HepG2 (cell line): ENCODE results near the gene WDR27. TPM values are rescaled to one million over a fixed set of nuclear protein-coding genes. Genes with fewer than 3 reads are reported as not detected.
A peak's percentile ranks its signal among the peaks of the same experiment; 100 is the strongest.
"Not testable (repeated sequence)": the region's sequence is repeated elsewhere in the genome, so short reads cannot be mapped to it uniquely, and the experiment has no call there.

Experiments
- ATAC-seq: fragments of 200-7000 bp; cut with Tn5 transposase; 3 replicates; pipeline ENCODE4 v1.9.1; 2020; ENCODE audit warnings: mild to moderate bottlenecking, moderate library complexity
- BruUV-seq: library from RNA; stranded (reverse); fragments of 400-500 nt; replicated peaks from 2 replicates; lab custom pipeline; 2021; lab: Mats Ljungman, UMichigan
- CTCF ChIA-PET: fragments of 300-600 bp; formaldehyde crosslinking; extraction: SDS; loops from one replicate; lab custom pipeline; 2021; ENCODE audit warnings: low total read pairs, inconsistent platforms, low intra/inter-chr PET ratio; lab: Yijun Ruan, JAX
- POLR2A ChIA-PET: fragments of 350-600 bp; sonication (Branson Sonifier 250); formaldehyde crosslinking; loops from one replicate; lab custom pipeline; 2020; ENCODE audit warnings: antibody characterized with exemption, inconsistent platforms; lab: Yijun Ruan, JAX
- DNase-seq: peaks from one replicate; pipeline ENCODE4 v3.0.0-alpha.2; 2015; ENCODE audit warnings: low spot score
- FAIRE-seq: peaks from 3 replicates; lab custom pipeline; 2011; peaks lifted over from hg19 to GRCh38; lab: Jason Lieb, UNC
- H2AFZ ChIP-seq: one replicate; pipeline ENCODE4 v1.6.1; 2011; ENCODE audit warnings: low read length, inconsistent platforms
- H3K27ac ChIP-seq: fragments of 300-600 bp; 3 replicates; pipeline ENCODE4 v1.8.0; 2011; ENCODE audit warnings: mixed run types, mild to moderate bottlenecking, mixed read lengths, low read length, inconsistent platforms; ENCODE audit not compliant: insufficient read depth; ENCODE audit errors: extremely low read length
- H3K27me3 ChIP-seq, 2 experiments: fragments of 200-600 bp in 1 of 2; 2 replicates in 1 of 2; 3 replicates in 1 of 2; pipeline versions ENCODE4 v1.6.0 to v1.8.0; 2011; ENCODE audit warnings: low read length in 2 of 2, mild to moderate bottlenecking in 2 of 2, moderate library complexity in 2 of 2, inconsistent platforms in 1 of 2; ENCODE audit not compliant: insufficient read depth in 2 of 2, control insufficient read depth in 1 of 2
- H3K36me3 ChIP-seq, 2 experiments: fragments of 200-600 bp in 1 of 2; replicated peaks in 1 of 2; 2 replicates in 1 of 2; 3 replicates in 1 of 2; pipeline versions ENCODE4 v1.5.1 to v1.8.0; 2011; ENCODE audit warnings: low read length in 2 of 2, inconsistent platforms in 1 of 2; ENCODE audit not compliant: insufficient read depth in 2 of 2, control insufficient read depth in 1 of 2
- H3K4me1 ChIP-seq: 2 replicates; pipeline ENCODE4 v1.5.1; 2012; ENCODE audit warnings: low read length, inconsistent platforms; ENCODE audit not compliant: insufficient read depth
- H3K4me2 ChIP-seq: 2 replicates; pipeline ENCODE4 v1.6.0; 2011; ENCODE audit warnings: low read depth, low read length, inconsistent platforms
- H3K4me3 ChIP-seq, 3 experiments: fragments of 200-600 bp in 1 of 3; sonication (generic), shearing (Covaris generic) in 1 of 3; replicated peaks in 1 of 3; 2 replicates each; pipeline ENCODE4 v1.5.1; 2011 to 2016; ENCODE audit warnings: low read length in 3 of 3, inconsistent platforms in 2 of 3, low read depth in 2 of 3, mild to moderate bottlenecking in 2 of 3, control low read depth in 1 of 3, mixed read lengths in 1 of 3; ENCODE audit not compliant: insufficient read depth in 1 of 3
- H3K79me2 ChIP-seq: one replicate; pipeline ENCODE4 v1.6.1; 2011; ENCODE audit warnings: low read length, inconsistent platforms; ENCODE audit not compliant: insufficient read depth
- H3K9ac ChIP-seq: 2 replicates; pipeline ENCODE4 v1.6.0; 2011; ENCODE audit warnings: mild to moderate bottlenecking, low read depth, low read length, inconsistent platforms; ENCODE audit not compliant: insufficient read depth
- H3K9me3 ChIP-seq: 2 replicates; pipeline ENCODE4 v1.5.1; 2012; ENCODE audit warnings: mild to moderate bottlenecking, low read length
- H4K20me1 ChIP-seq: 2 replicates; pipeline ENCODE4 v1.6.0; 2011; ENCODE audit warnings: inconsistent platforms, mild to moderate bottlenecking, low read length, moderate library complexity; ENCODE audit not compliant: insufficient read depth
- CEBPG ChIP-seq: IDR thresholded peaks from 2 replicates; pipeline ENCODE4 v1.6.1; 2016
- GATAD2A ChIP-seq: IDR thresholded peaks from 2 replicates; pipeline ENCODE4 v1.6.1; 2016
- HNF4A ChIP-seq: sonication (generic); formaldehyde crosslinking; IDR thresholded peaks from 2 replicates; pipeline ENCODE4 v1.4.0; 2020; ENCODE audit warnings: missing genetic modification reagents
- KDM3A ChIP-seq: IDR thresholded peaks from 2 replicates; pipeline ENCODE4 v1.6.1; 2018; ENCODE audit warnings: low read depth, missing compliant biosample characterization
- KDM5B ChIP-seq: sonication (generic); formaldehyde crosslinking; IDR thresholded peaks from 2 replicates; pipeline ENCODE4 v1.4.0; 2020; ENCODE audit warnings: missing genetic modification reagents, mild to moderate bottlenecking, borderline replicate concordance
- NR2C2 ChIP-seq: sonication (generic); formaldehyde crosslinking; IDR thresholded peaks from 2 replicates; pipeline ENCODE4 v1.4.0; 2020; ENCODE audit warnings: missing genetic modification reagents, mild to moderate bottlenecking, moderate library complexity, borderline replicate concordance
- PHF5A ChIP-seq: IDR thresholded peaks from one replicate; pipeline ENCODE4 v1.6.1; 2018; ENCODE audit warnings: low read depth, missing genetic modification reagents; ENCODE audit not compliant: unreplicated experiment
- POGK ChIP-seq: sonication (generic); formaldehyde crosslinking; conservative IDR thresholded peaks from 2 replicates; pipeline ENCODE4 v1.8.0; 2022; ENCODE audit warnings: mild to moderate bottlenecking, moderate library complexity, missing genetic modification reagents
- ZFAT ChIP-seq: sonication (generic); formaldehyde crosslinking; conservative IDR thresholded peaks from 2 replicates; pipeline ENCODE4 v1.8.1; 2023; ENCODE audit warnings: missing genetic modification reagents, inconsistent platforms
- ZMYM4 ChIP-seq: sonication (generic); formaldehyde crosslinking; IDR thresholded peaks from 2 replicates; pipeline ENCODE4 v1.8.1; 2023; ENCODE audit warnings: mild to moderate bottlenecking, missing genetic modification reagents
- ZNF766 ChIP-seq: sonication (generic); formaldehyde crosslinking; IDR thresholded peaks from 2 replicates; pipeline ENCODE4 v1.5.0; 2020; ENCODE audit warnings: missing genetic modification reagents, borderline replicate concordance
- ZSCAN5A ChIP-seq: sonication (generic); formaldehyde crosslinking; IDR thresholded peaks from 2 replicates; pipeline ENCODE4 v1.8.0; 2022; ENCODE audit warnings: mild to moderate bottlenecking, missing genetic modification reagents, borderline replicate concordance
- WGBS: methylation state at CpG from one replicate; pipeline ENCODE4 v1.1.6; 2017; ENCODE audit warnings: low lambda C conversion rate; 5-methylcytosine and 5-hydroxymethylcytosine counted together
- in situ Hi-C: cut with HindIII; loops from 2 replicates; pipeline ENCODE4 v1.10.0; 2017; ENCODE audit warnings: low pct_unique_long_range_greater_than_20kb; ENCODE audit not compliant: extremely low pct_ligation_motif_present
- intact Hi-C: fragments of 100-400 bp; cut with micrococcal nuclease; formaldehyde crosslinking; loops from one replicate; pipeline ENCODE4 v1.10.0; 2022; ENCODE audit not compliant: unreplicated experiment
- polyA plus RNA-seq, 8 experiments: library from polyadenylated mRNA; depleted of rRNA in 3 of 8; stranded (reverse) in 7 of 8; unstranded in 1 of 8; fragments of >200 nt; fragmentation: Illumina TruSeq in 4 of 8; extraction: Trizol in 4 of 8; gene quantifications; 2 replicates each; pipeline versions ENCODE4 v1.2.1 to v1.2.3, GENCODE V29; 2011 to 2016; ENCODE audit warnings: low read depth in 4 of 8, missing spikeins in 1 of 8, mixed read lengths in 1 of 8; ENCODE audit not compliant: insufficient read depth in 1 of 8
- total RNA-seq, 5 experiments: library from RNA; depleted of rRNA; stranded (reverse); fragments of >200 nt; fragmentation: Illumina TruSeq; extraction: Trizol; gene quantifications; 2 replicates each; pipeline ENCODE4 v1.2.3, GENCODE V29; 2016; ENCODE audit warnings: low read depth in 1 of 5

WDR27 gene
- total and polyA plus RNA-seq, 2 of the 13 experiments (the other 11 are each of a cell fraction or from before 2014, with no cell fraction given): 34.1 to 80.3 TPM

GRCh38 chr6:169608609-169609008, 93.2 kb downstream of the WDR27 start:
- BruUV-seq, H3K79me2 ChIP-seq, POLR2A ChIA-PET, DNase-seq, in situ Hi-C loops, H3K4me1 ChIP-seq, intact Hi-C loops, H3K4me3 ChIP-seq, CTCF ChIA-PET, H4K20me1 ChIP-seq, H3K9ac ChIP-seq, H2AFZ ChIP-seq, H3K36me3 ChIP-seq, H3K4me2 ChIP-seq, H3K9me3 ChIP-seq, ATAC-seq, FAIRE-seq, H3K27ac ChIP-seq, H3K27me3 ChIP-seq: not testable (repeated sequence)
- 92% methylated on average over 2 of the region's 2 CpGs for WGBS
- TF ChIP-seq ZMYM4 (CRISPR knock-in tag) (0 out of 2 replicates have a peak, but pooled peaks have one; percentile 17), HNF4A (CRISPR knock-in tag) (peak; percentile 56), ZSCAN5A (CRISPR knock-in tag) (peak; percentile 49; the same call in 1 of the 2 replicates)

GRCh38 chr6:169604076-169604475, 97.8 kb downstream of the WDR27 start:
- no peak overlapping the region for H3K9ac ChIP-seq
- H2AFZ ChIP-seq: no peak overlapping the region
- no peak for FAIRE-seq
- no peak overlapping the region for H3K4me2 ChIP-seq
- 0 out of 5 replicates have a peak, but pooled peaks cover 0 to 6% of the 10 kb centered on the region in 2 experiments for H3K36me3 ChIP-seq
- DNase-seq: no peak
- no peaks in the 10 kb centered on the region for H3K79me2 ChIP-seq
- H3K4me3 ChIP-seq: no peak overlapping the region
- H4K20me1 ChIP-seq: no peaks in the 10 kb centered on the region; the same call in 1 of the 2 replicates
- CTCF ChIA-PET: no interaction called here
- no peaks in the 10 kb centered on the region for H3K4me1 ChIP-seq
- POLR2A ChIA-PET: no interaction called here
- 97% methylated on average over 1 of the region's 1 CpG for WGBS
- H3K9me3 ChIP-seq: no peaks in the 10 kb centered on the region
- H3K27ac ChIP-seq: no peak overlapping the region
- H3K27me3 ChIP-seq: no peaks in the 10 kb centered on the region
- no TSS peak for BruUV-seq
- in situ Hi-C loops (no loop called here), intact Hi-C loops (no loop called here)
- no peak for ATAC-seq
- TF ChIP-seq CEBPG (CRISPR knock-in tag) (no peak), KDM5B (CRISPR knock-in tag) (no peak), KDM3A (CRISPR knock-in tag) (no peak), POGK (CRISPR knock-in tag) (no peak), NR2C2 (CRISPR knock-in tag) (no peak), ZFAT (no peak), PHF5A (CRISPR knock-in tag) (no peak), GATAD2A (no peak), ZNF766 (CRISPR knock-in tag) (no peak)
